AG10803 (cell line): Measurements from ENCODE around the gene GPSM3.
"Not testable (repeated sequence)": the region's sequence is repeated elsewhere in the genome, so short reads cannot be mapped to it uniquely, and the experiment has no call there.

Source experiments
- DNase-seq: peaks from one replicate; pipeline ENCODE4 v3.0.0; 2010; ENCODE audit warnings: low read depth
- H3K4me3 ChIP-seq: 2 replicates; pipeline ENCODE4 v1.5.1; 2011; ENCODE audit warnings: mild to moderate bottlenecking, low read length, control low read depth
- TF ChIP-seq, protein P1 (sequence below): conservative IDR thresholded peaks from 2 replicates; pipeline ENCODE4 v1.5.1; 2011; ENCODE audit warnings: mild to moderate bottlenecking, low read length, control low read depth, inconsistent platforms

GPSM3 gene

DNA sequence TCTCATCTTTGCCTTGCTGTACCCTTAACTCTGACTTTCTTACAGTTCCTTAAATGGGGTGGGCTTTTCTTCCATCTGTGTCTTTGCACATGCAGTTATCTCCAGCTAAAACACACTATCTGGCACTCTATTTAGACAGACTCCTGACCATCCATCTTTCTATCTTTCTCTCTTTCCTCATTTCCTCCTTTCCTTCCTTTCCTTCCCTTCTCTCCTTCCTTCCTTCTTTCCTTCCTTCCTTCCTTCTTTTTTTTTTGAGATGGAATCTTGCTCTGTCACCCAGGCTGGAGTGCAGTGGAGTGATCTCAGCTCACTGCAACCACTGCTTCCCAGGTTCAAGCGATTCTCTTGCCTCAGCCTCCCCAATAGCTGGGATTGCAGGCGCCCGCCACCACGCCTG, 23.2 kb upstream of the GPSM3 start:
- TF ChIP-seq, protein P1, sequence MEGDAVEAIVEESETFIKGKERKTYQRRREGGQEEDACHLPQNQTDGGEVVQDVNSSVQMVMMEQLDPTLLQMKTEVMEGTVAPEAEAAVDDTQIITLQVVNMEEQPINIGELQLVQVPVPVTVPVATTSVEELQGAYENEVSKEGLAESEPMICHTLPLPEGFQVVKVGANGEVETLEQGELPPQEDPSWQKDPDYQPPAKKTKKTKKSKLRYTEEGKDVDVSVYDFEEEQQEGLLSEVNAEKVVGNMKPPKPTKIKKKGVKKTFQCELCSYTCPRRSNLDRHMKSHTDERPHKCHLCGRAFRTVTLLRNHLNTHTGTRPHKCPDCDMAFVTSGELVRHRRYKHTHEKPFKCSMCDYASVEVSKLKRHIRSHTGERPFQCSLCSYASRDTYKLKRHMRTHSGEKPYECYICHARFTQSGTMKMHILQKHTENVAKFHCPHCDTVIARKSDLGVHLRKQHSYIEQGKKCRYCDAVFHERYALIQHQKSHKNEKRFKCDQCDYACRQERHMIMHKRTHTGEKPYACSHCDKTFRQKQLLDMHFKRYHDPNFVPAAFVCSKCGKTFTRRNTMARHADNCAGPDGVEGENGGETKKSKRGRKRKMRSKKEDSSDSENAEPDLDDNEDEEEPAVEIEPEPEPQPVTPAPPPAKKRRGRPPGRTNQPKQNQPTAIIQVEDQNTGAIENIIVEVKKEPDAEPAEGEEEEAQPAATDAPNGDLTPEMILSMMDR, result no peak
- no peak for DNase-seq
- no peak overlapping the region for H3K4me3 ChIP-seq

DNA sequence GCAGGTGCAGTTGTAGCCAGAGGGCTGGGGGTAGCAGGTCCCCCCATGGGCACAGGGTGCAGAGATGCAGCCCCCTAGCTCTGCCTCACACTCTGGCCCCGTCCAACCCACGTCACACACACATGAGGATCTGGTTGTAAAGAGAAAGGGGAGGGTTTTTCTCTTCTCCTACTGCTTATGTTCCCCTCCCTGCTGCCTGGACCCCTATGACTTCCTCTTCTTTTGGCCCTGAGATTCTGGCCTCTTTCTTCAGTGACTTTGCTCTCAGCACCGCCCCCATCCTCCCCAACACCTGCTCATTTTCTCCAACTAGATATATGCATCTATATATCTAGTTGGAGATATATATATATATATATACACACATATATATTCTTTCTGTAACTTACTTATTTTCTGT, 21.7 kb upstream of the GPSM3 start:
- DNase-seq, result no peak
- TF ChIP-seq, protein P1, result no peak
- H3K4me3 ChIP-seq, result no peak overlapping the region

DNA sequence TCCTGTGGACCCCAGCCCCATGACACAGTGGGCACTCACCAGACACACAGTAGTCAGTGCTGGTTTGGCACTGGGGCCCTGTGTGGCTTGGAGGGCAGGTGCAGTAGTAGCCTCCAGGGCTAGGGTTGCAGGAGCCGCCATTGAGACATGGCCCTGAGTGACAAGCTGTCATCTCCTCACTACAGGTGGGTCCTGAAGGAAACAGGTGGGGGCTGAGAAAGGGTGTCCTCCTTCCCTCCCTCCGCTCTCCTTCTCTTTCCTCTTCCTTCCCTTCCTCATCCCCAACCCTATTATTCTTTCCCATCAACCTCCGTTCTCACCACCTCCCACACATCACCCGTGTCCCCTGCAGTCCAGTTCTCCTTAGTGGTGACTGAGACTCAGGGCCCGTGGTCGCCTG, 21.2 kb upstream of the GPSM3 start:
- DNase-seq, result no peak
- TF ChIP-seq, protein P1, result no peak

DNA sequence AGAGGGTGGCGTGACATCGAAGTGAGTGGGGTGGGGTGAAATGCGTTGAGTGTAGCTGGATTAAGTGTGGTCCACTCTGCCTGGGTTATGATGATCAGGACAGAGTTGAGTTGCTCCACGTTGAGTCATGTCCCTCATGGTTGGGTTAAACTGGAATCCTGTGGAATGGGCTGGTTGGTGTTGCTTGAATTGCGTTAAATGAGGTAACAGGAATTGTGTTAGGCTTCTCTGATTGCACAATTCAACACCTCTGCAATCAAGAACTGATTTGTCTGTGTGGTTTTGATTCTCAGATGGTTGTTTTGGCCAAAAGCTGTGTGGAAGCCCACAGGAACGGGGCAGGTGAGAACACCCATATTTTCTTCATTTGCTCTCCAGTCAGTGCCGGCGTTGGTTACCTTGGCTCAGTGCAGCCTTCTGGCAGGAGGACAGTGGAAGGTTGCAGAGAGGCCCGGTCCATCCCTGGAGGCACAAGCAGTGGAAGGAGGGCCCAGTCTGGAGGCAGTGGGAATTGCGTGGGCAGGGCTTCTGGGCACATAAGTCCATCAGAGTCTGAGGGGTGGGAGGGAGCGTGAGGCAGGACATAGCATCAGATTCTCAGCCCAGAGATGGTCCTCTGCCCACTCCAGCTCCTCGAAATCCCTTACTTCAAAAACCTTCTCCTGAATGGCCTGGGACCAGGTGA, 19.8 kb upstream of the GPSM3 start:
- TF ChIP-seq, protein P1, result no peak
- no peak overlapping the region for H3K4me3 ChIP-seq
- no peak for DNase-seq

More for the DNA sequence above, 21.2 kb upstream of the GPSM3 start:
- no peak overlapping the region for H3K4me3 ChIP-seq

DNA sequence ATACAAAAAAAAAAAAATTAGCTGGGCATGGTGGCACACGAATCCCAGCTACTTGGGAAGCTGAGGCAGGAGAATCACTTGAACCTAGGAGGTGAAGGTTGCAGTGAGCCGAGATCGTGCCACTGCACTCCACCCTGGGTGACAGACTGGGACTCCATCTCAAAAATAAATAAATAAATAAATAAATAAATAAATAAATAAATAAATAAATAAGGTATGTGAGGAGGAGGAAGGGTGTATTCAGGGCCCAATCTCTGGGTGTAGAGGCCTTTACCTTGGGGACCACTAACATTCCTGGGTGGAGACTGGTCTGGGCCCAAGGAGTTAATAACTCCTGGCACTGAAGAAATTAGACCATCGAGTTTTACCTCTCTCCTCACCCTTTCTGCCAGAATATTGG, 19.0 kb upstream of the GPSM3 start:
- H3K4me3 ChIP-seq, DNase-seq: not testable (repeated sequence)

DNA sequence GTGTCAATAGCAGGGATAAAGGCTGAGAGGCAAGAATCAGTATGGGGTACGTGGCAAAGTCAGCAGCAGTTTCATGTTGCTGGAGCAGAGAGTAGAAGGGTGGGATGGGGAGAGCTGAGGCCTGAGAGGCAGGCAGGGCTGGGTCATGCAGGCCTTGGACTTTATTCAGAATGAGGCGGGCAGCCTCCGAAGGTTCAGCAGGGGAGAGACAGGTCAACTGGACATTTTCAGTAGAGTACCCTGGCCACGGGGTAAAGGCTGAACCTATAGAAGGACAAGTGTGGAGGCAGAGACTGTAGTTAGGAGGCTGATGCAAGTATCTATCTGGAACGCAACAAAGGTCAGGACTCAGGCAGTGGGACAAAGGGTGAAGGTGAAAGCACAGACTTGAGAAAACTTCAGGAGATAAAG, 17.8 kb upstream of the GPSM3 start:
- no peak for DNase-seq
- no peak overlapping the region for H3K4me3 ChIP-seq
- TF ChIP-seq, protein P1, result no peak

DNA sequence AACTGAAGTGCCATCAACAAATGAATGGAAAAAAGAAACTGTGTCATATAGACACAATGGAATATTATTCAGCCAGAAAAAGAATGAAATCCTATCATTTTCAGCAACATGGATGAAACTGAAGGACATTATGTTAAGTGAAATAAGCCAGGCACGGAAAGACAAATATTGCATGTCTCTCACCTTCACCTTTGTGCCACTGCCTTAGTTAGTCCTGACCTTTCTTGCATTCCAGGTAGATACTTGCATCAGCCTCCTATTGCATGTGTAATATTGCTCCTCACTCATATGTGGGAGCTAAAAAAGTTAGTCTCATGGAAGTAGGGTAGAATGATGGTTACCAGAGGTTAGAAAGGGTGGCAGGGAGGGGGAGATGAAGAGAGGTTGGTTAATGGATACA, 16.6 kb upstream of the GPSM3 start:
- no peak for DNase-seq
- TF ChIP-seq, protein P1, result no peak
- H3K4me3 ChIP-seq, result no peak overlapping the region
